Endodermal cell (in vitro differentiated cells): ENCODE results near the gene OPN1LW. TPM values are rescaled to one million over a fixed set of nuclear protein-coding genes. Genes with fewer than 3 reads are reported as not detected.
"Not testable (repeated sequence)": the region's sequence is repeated elsewhere in the genome, so short reads cannot be mapped to it uniquely, and the experiment has no call there.

Experiments
- DNase-seq: peaks from one replicate; pipeline ENCODE4 v3.0.0-alpha.2; 2017
- H3K27ac ChIP-seq: 2 replicates; pipeline ENCODE4 v1.5.1; 2013; ENCODE audit warnings: mild to moderate bottlenecking, low read depth, low read length, moderate library complexity
- H3K27me3 ChIP-seq: 2 replicates; pipeline ENCODE4 v1.6.1; 2013; ENCODE audit warnings: mild to moderate bottlenecking, low read length, moderate library complexity; ENCODE audit not compliant: insufficient read depth, control insufficient read depth, poor library complexity, severe bottlenecking
- H3K36me3 ChIP-seq: 2 replicates; pipeline ENCODE4 v1.7.0; 2013; ENCODE audit warnings: mild to moderate bottlenecking, low read length, moderate library complexity; ENCODE audit not compliant: control insufficient read depth, insufficient read depth
- H3K4me1 ChIP-seq: one replicate; pipeline ENCODE4 v1.7.0; 2013; ENCODE audit warnings: low read length; ENCODE audit not compliant: control insufficient read depth, insufficient read depth
- H3K4me3 ChIP-seq: 2 replicates; pipeline ENCODE4 v1.5.1; 2013; ENCODE audit warnings: mild to moderate bottlenecking, low read length, moderate library complexity
- H3K9ac ChIP-seq: 2 replicates; pipeline ENCODE4 v1.6.1; 2013; ENCODE audit warnings: mild to moderate bottlenecking, low read length, moderate library complexity; ENCODE audit not compliant: poor library complexity, severe bottlenecking; ENCODE audit errors: extremely low read depth
- H3K9me3 ChIP-seq: 2 replicates; pipeline ENCODE4 v1.6.1; 2013; ENCODE audit warnings: mild to moderate bottlenecking, low read length, moderate library complexity; ENCODE audit not compliant: control insufficient read depth
- H3K27ac Mint-ChIP-seq: 2 replicates; pipeline ENCODE4 v1.8.0; 2020; ENCODE audit warnings: mixed read lengths
- H3K27me3 Mint-ChIP-seq: 2 replicates; pipeline ENCODE4 v1.8.0; 2021; ENCODE audit warnings: mild to moderate bottlenecking, mixed read lengths; ENCODE audit not compliant: insufficient read depth
- H3K36me3 Mint-ChIP-seq: 2 replicates; pipeline ENCODE4 v1.8.0; 2020; ENCODE audit warnings: low read depth, mixed read lengths
- H3K4me1 Mint-ChIP-seq: 2 replicates; pipeline ENCODE4 v1.8.0; 2020; ENCODE audit warnings: mixed read lengths
- H3K4me3 Mint-ChIP-seq: 2 replicates; pipeline ENCODE4 v1.8.0; 2020; ENCODE audit warnings: mild to moderate bottlenecking, moderate library complexity, mixed read lengths
- H3K9me3 Mint-ChIP-seq: 2 replicates; pipeline ENCODE4 v1.8.0; 2020; ENCODE audit warnings: mild to moderate bottlenecking, mixed read lengths
- WGBS, 2 experiments: methylation state at CpG; one replicate each; pipeline versions ENCODE4 v1.1.5 to v1.1.7; 2013; ENCODE audit warnings: missing lambda C conversion rate in 2 of 2, mixed read lengths in 1 of 2; ENCODE audit not compliant: insufficient coverage in 1 of 2, insufficient read length in 1 of 2; 5-methylcytosine and 5-hydroxymethylcytosine counted together
- total RNA-seq, 2 donors: library from RNA; stranded (reverse); fragmentation: NEBNext Ultra II Directional in 1 of 2; extraction: Animal tissue kit (Norgen Biotek cat#: 25700) in 1 of 2; gene quantifications; 2 replicates in 1 of 2; 3 replicates in 1 of 2; pipeline ENCODE4 v1.2.1, GENCODE V29; 2021

OPN1LW gene
- total RNA-seq, 2 donors from 2014 or later = not detected

DNA sequence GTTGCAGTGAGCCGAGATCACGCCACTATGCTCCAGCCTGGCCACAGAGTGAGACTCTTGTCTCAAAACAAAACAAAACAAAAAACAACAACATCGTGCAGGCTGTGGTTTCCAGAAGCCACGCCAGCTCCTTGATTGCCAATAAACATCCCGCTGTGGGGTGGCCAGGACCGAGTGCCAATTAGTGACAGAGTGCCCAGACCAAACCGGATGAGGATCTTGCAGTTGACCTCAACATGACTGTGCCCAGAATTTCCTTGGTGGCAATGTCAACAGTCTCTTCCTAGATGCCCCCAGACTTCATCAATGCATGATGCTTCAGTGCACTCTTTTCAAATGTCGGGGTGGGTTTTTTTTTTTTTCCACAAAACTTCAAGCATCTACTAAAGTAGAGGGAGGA is 39.8 kb downstream of the OPN1LW start:
- H3K4me1 ChIP-seq, H3K4me1 Mint-ChIP-seq, DNase-seq, H3K9ac ChIP-seq, H3K36me3 Mint-ChIP-seq, H3K27me3 Mint-ChIP-seq, H3K27me3 ChIP-seq, H3K27ac Mint-ChIP-seq, H3K36me3 ChIP-seq, H3K9me3 ChIP-seq, H3K4me3 Mint-ChIP-seq, H3K27ac ChIP-seq, H3K9me3 Mint-ChIP-seq, H3K4me3 ChIP-seq: not testable (repeated sequence)
- WGBS, 2 experiments = no CpG with 5 or more reads among the region's 8 CpGs

DNA sequence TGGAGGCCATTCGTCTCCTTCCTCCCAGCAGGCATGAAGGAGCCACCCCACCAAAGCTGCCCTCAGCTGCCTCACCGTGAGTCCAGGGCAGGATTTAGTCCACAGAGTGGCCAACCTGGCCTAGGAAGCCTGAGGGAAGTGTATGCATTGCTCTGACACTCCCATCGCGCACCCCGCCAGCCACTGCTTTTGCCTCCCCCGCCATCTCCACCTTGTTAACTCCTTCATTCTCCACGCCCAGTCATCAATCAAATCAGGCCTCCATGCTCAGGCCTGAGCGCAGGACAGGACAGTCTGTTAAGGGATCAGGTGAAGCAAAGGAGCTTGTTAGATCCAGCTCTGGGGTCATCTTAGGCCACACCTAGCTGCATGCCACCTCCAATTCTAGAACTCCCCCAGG is 48.8 kb downstream of the OPN1LW start:
- H3K27ac ChIP-seq, DNase-seq, H3K4me1 Mint-ChIP-seq, H3K4me3 ChIP-seq, H3K4me3 Mint-ChIP-seq, H3K9ac ChIP-seq, H3K36me3 Mint-ChIP-seq, H3K27ac Mint-ChIP-seq, H3K4me1 ChIP-seq, H3K9me3 ChIP-seq, H3K27me3 ChIP-seq, H3K27me3 Mint-ChIP-seq, H3K36me3 ChIP-seq, H3K9me3 Mint-ChIP-seq: not testable (repeated sequence)
- WGBS, 2 experiments = no CpG with 5 or more reads among the region's 8 CpGs

GRCh38 chrX:154194316-154194715 is 50.3 kb downstream of the OPN1LW start:
- not testable (repeated sequence) for H3K9me3 Mint-ChIP-seq, H3K36me3 Mint-ChIP-seq, H3K4me3 ChIP-seq, H3K27me3 ChIP-seq, DNase-seq, H3K4me3 Mint-ChIP-seq, H3K36me3 ChIP-seq, H3K27ac ChIP-seq, H3K27me3 Mint-ChIP-seq, H3K4me1 ChIP-seq, H3K9ac ChIP-seq, H3K4me1 Mint-ChIP-seq, H3K27ac Mint-ChIP-seq, H3K9me3 ChIP-seq
- WGBS, 2 experiments = no CpG with 5 or more reads among the region's 2 CpGs

GRCh38 chrX:154196466-154196865 is 52.4 kb downstream of the OPN1LW start:
- H3K4me3 Mint-ChIP-seq, DNase-seq, H3K4me1 Mint-ChIP-seq, H3K4me3 ChIP-seq, H3K9me3 Mint-ChIP-seq, H3K36me3 ChIP-seq, H3K27me3 Mint-ChIP-seq, H3K9me3 ChIP-seq, H3K27ac ChIP-seq, H3K36me3 Mint-ChIP-seq, H3K4me1 ChIP-seq, H3K27ac Mint-ChIP-seq, H3K27me3 ChIP-seq, H3K9ac ChIP-seq: not testable (repeated sequence)
- no CpG with 5 or more reads among the region's 15 CpGs for WGBS, 2 experiments

Other genes starting within 250 kb of the OPN1LW start
- gene AVPR2, start 239.6 kb upstream of the OPN1LW start, total RNA-seq = not detected
- gene ARHGAP4, start 218.0 kb upstream of the OPN1LW start, total RNA-seq = 10 to 100 TPM; 56.0 to 65.0 TPM
- gene NAA10, start 209.2 kb upstream of the OPN1LW start, total RNA-seq = 10 to 100 TPM; 91.6 to 99.3 TPM
- 10 to 100 TPM; 12.0 to 17.5 TPM for gene RENBP, start 199.6 kb upstream of the OPN1LW start, total RNA-seq
- 100 to 1,000 TPM in 1 of 2 donors, 10 to 100 TPM in 1; 93.4 to 112 TPM for gene HCFC1, start 172.4 kb upstream of the OPN1LW start, total RNA-seq
- 1 to 10 TPM; 4.8 to 8.1 TPM for gene TMEM187, start 171.5 kb upstream of the OPN1LW start, total RNA-seq
- 10 to 100 TPM; 61.1 to 73.9 TPM for gene IRAK1, start 124.3 kb upstream of the OPN1LW start, total RNA-seq
- 10 to 100 TPM; 34.4 to 35.3 TPM for gene MECP2, start 46.5 kb upstream of the OPN1LW start, total RNA-seq
- not detected for gene OPN1MW, start 38.4 kb downstream of the OPN1LW start, total RNA-seq
- not detected for gene OPN1MW2, start 75.5 kb downstream of the OPN1LW start, total RNA-seq
- not detected for gene OPN1MW3, start 113.3 kb downstream of the OPN1LW start, total RNA-seq
- gene TEX28, start 150.9 kb downstream of the OPN1LW start, total RNA-seq = not detected
- gene TKTL1, start 151.6 kb downstream of the OPN1LW start, total RNA-seq = not detected
- 1,000 to 10,000 TPM; 1,074 to 1,251 TPM for gene FLNA, start 230.4 kb downstream of the OPN1LW start, total RNA-seq
- 10 to 100 TPM; 60.3 to 76.4 TPM for gene EMD, start 235.1 kb downstream of the OPN1LW start, total RNA-seq